Measurements from ENCODE around the gene UBAC2.

UBAC2 gene

GRCh38 chr13:99361197-99361596, 160.5 kb downstream of the UBAC2 start:
- no peak for DNase-seq (ENCODE audit: low read depth)

DNA sequence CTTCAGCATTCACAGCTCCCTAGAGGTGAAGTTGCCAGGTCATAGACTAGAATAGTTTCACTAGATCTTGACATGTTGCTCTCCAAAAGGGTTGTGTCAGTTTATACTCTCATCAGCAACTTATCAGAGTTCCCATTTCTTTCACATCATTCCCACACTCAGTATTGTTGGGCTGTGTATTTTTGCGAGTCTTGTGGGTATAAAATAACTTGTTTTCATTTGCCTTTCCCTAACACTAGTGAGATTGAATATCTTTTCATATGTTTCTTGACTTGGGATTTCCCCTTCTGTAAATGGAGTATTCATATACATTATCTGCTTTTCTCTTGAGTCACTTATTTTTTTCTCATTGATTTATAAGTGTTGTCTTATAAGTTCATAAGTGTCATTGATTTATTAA, 161.7 kb downstream of the UBAC2 start:
- no peak for DNase-seq (ENCODE audit: low read depth)

GRCh38 chr13:99363391-99363790, 162.7 kb downstream of the UBAC2 start:
- no peak for DNase-seq (ENCODE audit: low read depth)

- no peak for DNase-seq (ENCODE audit: low read depth)
Observed at GRCh38 chr13:99363949-99364348, 163.3 kb downstream of the UBAC2 start.

DNA sequence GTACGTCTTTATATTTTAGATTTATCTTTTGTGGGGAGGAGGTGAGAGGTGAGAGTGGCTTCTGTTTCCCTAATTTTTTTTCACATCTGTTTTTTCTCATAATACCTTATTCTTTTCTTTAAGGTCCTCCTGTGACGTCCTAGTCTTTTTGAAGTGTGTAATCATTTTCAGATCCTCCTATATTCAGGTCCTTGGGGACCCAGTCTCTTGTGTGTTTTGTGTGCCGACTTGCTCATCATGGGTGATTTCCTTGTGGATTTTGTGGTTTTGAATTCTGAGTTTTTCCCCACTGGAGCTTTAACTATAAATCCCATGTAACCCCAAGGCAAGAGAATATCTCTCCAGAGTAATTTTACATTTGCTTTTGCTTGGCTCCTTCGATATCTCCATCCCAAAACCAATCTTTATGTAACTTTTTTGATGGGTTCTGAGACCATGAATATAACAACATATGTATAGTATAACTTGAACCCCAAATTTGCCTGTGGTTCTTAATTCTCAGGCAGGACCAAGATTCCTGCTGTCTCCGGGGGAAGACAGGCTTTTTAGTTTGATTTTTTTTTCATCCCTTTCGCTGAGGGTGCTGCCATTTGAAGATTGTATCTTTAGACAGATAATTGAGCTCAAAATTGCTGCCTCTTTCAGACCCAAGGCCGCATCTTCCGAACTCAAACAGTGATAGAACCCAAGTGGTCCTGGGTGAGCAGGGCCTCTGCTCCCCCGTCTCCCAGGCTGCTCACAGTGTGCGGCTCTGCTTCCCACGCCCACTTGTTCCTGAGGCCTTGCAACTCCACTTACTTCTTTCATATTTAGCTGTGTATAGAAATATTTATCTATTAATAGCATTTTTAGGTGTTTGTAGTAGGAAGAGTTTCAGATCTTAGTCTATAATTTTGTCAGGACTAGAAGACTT, 165.7 kb downstream of the UBAC2 start:
- DNase-seq (ENCODE audit: low read depth): no peak

DNA sequence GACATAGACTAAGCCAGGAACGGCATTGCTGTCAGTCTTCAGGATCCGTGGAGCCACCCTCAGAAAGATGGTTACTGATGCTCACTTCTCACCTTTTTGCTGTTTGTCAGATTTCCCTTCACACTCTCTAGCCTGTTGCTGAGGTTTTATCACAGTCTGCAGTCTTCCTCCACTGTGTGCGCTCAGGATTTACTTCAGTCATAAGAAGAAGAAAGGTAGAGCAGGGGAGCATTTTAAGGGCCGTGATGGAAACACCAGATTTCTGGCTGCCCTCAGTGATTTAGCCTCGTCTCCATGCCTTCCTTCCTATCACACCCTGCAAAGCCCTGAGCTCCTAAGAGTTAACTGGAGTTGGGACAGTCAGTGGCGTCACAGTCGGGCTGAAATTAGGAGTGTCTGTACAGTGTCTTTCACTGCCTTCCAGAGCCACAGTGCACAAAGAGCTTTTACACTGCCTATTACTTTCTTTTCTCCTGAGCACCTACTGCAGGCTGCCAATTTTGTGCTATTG, 166.5 kb downstream of the UBAC2 start:
- no peak for DNase-seq (ENCODE audit: low read depth)

GRCh38 chr13:99367663-99368448, 167.2 kb downstream of the UBAC2 start:
- DNase-seq (ENCODE audit: low read depth): no peak

- no peak for DNase-seq (ENCODE audit: low read depth)
Observed at GRCh38 chr13:99370481-99371275, 170.0 kb downstream of the UBAC2 start.

DNA sequence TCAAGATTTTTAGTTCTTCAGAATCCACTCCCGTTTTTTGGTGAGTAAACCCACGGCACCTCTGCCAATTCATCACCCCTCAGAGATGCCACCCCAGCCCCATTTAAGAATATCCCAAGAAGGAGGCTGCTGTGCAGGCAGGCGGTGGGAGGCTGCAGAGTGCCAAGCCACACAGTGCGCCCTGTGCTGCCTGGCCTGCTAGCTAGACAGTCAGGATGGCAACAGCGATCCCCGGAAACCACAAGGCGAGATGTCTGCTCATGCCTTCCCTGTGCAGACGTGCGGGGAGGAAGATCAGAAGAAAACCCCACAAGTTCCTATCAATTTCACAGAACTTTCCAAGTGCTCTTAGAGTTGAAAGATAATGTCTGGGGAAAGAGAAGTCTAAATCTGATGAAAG, 171.3 kb downstream of the UBAC2 start:
- DNase-seq (ENCODE audit: low read depth): no peak

- no peak for DNase-seq (ENCODE audit: low read depth)
Observed at GRCh38 chr13:99373436-99373835, 172.8 kb downstream of the UBAC2 start.

DNA sequence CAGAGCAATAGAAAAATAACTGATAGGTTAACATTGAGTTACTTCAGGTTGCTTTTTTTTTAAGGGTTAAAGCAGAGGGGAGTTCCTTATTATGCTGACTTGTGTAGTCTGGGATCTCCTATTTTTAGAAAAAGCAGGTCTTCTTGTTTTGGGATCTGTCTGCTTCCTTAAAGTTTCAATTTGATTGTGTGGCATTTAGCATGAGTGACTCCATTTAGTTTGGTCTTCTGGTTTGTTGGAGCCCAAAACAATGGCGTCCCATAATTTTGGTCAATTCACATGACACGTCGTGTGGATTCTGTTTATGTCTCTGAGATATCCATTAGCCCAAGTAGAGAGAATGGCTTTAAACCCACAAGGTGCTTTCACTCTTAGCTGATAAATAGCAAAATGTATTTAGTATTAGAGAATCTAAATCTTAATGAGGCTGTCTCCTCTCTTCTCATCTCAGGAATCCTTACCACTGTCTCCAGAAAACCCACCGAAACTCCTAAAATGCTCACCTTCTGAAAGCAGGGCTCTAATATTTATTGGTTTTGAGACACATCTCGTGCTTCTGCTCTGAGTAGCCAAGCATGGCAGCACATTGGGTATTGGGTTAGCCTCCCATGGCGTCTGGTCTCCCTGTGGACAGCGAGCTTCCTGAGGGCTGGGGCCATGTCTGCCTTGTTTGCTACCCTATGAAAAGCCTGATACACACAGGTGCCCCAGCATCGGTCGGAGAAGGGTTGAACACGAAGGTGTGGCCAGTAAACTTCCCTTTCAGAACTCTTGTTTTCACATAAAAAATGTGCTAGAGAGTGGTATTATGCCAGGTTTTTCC, 173.7 kb downstream of the UBAC2 start:
- no peak for DNase-seq (ENCODE audit: low read depth)

DNA sequence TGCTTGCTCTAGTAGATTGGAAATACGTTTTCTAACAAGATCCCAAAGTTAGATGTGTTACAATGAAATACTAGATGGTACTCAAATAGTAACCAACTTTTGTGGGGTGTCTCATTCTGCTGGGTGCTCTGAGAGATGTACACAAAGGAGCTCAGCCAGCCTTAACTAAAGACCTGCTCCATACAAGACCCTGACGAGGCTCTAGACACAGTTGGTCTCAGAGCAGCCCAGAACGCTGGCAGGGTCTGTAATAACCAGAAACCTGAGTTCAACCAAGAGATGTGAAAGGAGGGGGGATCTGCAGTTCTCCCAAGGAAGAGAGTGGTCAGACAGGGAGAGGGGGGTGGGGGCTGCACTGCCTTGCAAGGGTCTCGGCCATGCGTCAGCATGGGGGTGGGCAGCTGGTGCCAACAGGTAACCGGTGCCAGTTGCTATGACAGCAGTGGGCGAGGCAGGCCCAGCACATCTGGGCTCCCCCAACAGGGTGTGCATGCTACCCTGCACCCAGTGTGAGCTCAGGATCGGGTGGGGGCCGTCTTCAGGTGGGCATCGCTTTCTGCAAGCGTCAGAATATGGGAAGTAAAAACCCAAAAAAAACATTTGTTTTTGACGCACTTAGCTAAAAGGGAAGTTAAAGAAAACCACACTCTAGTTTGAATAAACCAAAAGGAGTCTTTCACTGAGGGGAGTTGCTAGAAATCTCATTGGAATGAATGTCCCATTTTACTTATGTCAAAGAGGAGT, 174.5 kb downstream of the UBAC2 start:
- no peak for DNase-seq (ENCODE audit: low read depth)

- no peak for DNase-seq (ENCODE audit: low read depth)
Observed at GRCh38 chr13:99375738-99376080, 175.1 kb downstream of the UBAC2 start.

- DNase-seq (ENCODE audit: low read depth): no peak
Observed at GRCh38 chr13:99376132-99376531, 175.5 kb downstream of the UBAC2 start.

DNA sequence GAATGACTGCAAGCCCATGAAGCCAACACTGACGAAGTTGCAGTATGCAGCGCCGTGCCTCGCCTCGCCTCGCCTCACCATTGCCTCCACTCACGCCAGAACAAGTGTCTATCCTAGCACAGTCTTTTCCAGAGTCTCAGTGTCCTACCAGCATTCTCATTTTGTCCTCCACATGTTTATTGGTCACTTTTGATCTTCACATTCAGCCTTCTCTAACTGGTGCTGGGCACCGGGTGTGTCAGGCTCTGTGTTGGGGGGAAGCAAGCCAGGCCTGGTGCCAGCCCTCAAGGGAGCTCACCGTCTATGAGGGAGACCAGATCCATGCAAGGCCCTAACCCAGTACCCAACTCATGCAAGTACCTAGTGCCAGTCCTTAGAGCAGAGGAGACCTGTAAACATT, 176.3 kb downstream of the UBAC2 start:
- no peak for DNase-seq (ENCODE audit: low read depth)

DNA sequence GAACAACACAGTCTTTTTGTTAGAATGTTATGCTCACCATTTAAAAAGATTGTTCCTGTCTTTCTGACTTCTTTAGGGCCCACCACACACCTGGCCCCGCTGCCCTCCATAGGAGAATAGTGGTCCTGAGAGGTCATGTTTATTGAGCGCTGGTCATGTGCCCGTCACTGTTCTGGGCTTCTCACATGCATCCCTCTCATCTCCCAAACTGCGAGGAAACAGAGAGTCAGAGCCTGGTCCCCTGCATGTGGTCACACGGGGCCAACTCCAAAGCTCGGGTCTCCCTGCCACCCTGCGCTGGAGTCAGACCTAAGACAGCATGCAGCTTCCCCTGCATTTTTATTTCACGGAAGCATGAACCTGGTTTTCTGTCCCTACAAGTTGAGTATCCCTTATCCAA, 177.0 kb downstream of the UBAC2 start:
- DNase-seq (ENCODE audit: low read depth): no peak

- DNase-seq (ENCODE audit: low read depth): no peak
Observed at GRCh38 chr13:99378985-99379733, 178.5 kb downstream of the UBAC2 start.

DNA sequence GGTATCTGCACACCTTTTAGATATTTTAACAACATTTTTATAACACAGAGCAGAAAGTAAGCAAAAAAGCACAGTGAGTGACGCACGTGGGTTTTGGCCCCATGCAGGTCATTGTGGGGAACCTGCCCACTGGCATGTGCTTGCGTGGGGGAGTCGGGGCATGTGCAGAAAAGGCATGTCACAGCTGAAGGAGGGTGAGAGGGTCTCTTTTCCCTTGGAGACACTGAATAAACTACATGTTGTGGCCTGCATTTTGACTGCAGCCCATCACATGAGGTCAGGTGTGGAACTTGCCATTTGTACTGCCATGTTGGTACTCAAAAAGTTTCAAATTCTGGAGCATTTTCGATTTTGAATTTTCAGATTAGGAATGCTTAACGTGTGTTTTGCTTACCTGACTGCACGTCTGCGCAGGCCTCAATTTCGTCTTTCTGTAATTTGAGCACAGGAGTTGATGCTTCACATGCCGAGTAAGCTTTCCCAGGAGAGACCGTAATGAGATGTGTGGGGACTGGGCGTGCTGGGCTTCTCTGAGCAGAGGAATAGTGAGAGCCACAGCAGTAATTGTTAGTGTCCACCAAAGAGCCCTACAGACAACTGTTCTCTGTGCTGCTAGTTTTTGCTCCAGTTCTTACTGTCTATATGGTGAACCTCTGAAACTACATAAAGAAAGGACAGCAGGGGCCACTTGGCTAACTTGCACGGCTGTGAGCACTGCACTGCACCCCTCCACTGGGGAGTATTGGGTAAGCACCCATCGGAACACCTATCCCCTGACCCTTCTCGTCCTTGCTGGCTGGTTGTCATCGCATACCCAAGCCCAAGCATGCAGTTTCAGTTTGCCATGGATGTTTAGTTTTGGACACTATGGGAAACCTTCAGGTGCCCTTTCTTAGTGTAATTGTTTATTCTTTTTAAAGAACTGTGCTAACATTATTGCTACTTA, 179.5 kb downstream of the UBAC2 start:
- no peak for DNase-seq (ENCODE audit: low read depth)

Measured in stimulated activated CD8-positive, alpha-beta memory T cell treated with anti-CD3 and anti-CD28 coated beads, Interleukin-12 subunit alpha, Interleukin-12 subunit beta, amount 100 ng/mL, for 4 hours (primary cell).